ENCODE data around the gene KRT79.

KRT79 gene

GRCh38 chr12:52791271-52792184 is 42.6 kb downstream of the KRT79 start:
- no peak for DNase-seq (ENCODE audit: low read depth, low spot score)

GRCh38 chr12:52790427-52791270 is 43.5 kb downstream of the KRT79 start:
- DNase-seq (ENCODE audit: low read depth, low spot score): no peak

- DNase-seq (ENCODE audit: low read depth, low spot score): no peak
Observed at GRCh38 chr12:52789637-52790426, 44.3 kb downstream of the KRT79 start.

- DNase-seq (ENCODE audit: low read depth, low spot score): no peak
Observed at GRCh38 chr12:52788876-52789636, 45.1 kb downstream of the KRT79 start.

- DNase-seq (ENCODE audit: low read depth, low spot score): no peak
Observed at GRCh38 chr12:52788192-52788875, 45.8 kb downstream of the KRT79 start.

- no peak for DNase-seq (ENCODE audit: low read depth, low spot score)
Observed at GRCh38 chr12:52787324-52788191, 46.6 kb downstream of the KRT79 start.

- no peak for DNase-seq (ENCODE audit: low read depth, low spot score)
Observed at GRCh38 chr12:52784909-52785308, 49.2 kb downstream of the KRT79 start.

- DNase-seq (ENCODE audit: low read depth, low spot score): no peak
Observed at GRCh38 chr12:52783563-52784316, 50.4 kb downstream of the KRT79 start.

GRCh38 chr12:52782502-52782901 is 51.6 kb downstream of the KRT79 start:
- no peak for DNase-seq (ENCODE audit: low read depth, low spot score)

GRCh38 chr12:52781399-52782082 is 52.6 kb downstream of the KRT79 start:
- DNase-seq (ENCODE audit: low read depth, low spot score): no peak

- no peak for DNase-seq (ENCODE audit: low read depth, low spot score)
Observed at GRCh38 chr12:52779914-52780313, 54.2 kb downstream of the KRT79 start.

- DNase-seq (ENCODE audit: low read depth, low spot score): no peak
Observed at GRCh38 chr12:52778833-52779232, 55.3 kb downstream of the KRT79 start.

GRCh38 chr12:52777566-52777965 is 56.5 kb downstream of the KRT79 start:
- no peak for DNase-seq (ENCODE audit: low read depth, low spot score)

- DNase-seq (ENCODE audit: low read depth, low spot score): no peak
Observed at GRCh38 chr12:52776913-52777395, 57.2 kb downstream of the KRT79 start, which contains the start of gene KRT76. TSS of gene KRT76 (minus strand) at chr12:52777345. CDS start at chr12:52777291, 54 bp downstream.

- no peak for DNase-seq (ENCODE audit: low read depth, low spot score)
Observed at GRCh38 chr12:52776435-52776834, 57.7 kb downstream of the KRT79 start.

- DNase-seq (ENCODE audit: low read depth, low spot score): no peak
Observed at GRCh38 chr12:52774629-52775250, 59.4 kb downstream of the KRT79 start.

GRCh38 chr12:52772772-52773171 is 61.3 kb downstream of the KRT79 start:
- no peak for DNase-seq (ENCODE audit: low read depth, low spot score)
